GM21526 (cell line): ENCODE results near the gene ZNF319.

Source experiments
- ATAC-seq: cut with Tn5 transposase; IDR thresholded peaks from one replicate; pipeline ENCODE4 v1.9.1; 2021; ENCODE audit warnings: moderate library complexity; ENCODE audit not compliant: unreplicated experiment, low FRiP score

The ZNF319 gene

GRCh38 chr16:57957673-57958392 lies 42.6 kb downstream of the ZNF319 start:
- ATAC-seq = no peak

DNA sequence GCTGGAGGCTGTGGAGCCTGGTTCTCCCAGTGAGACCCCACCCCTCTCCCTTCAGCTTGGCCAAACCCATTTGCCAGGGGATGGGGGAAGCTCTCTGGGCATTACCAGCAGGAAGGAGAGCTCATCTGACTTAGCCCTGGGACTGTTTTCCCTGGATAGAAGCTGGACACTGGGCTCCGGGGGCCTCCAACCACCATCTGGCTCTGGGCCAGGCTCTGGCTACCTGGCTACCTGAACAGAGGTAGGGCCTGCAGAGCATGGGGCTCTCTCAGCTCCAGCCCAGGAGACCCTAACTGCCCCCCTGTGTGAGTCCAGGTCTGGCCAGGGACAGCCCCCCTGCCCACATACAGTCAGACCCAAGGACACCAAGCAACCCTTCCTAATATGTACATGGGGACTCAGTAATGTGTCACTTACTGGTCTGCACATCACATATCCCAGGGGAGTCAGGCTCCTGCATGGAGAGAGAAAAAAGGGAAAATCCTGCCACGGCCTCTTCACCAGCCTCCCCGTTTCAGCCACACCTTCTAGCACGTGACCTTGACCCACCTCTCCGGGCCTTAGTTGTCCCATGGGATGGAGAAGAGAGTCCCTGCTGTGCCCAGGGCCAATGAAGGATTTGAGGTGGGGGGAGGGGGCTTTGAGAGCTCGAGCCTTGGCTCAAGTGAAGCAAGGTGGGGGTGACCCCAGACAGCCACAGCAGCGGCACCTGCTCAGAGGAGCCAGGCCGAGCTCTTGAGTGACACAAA lies 43.4 kb downstream of the ZNF319 start:
- ATAC-seq = no peak

GRCh38 chr16:57956270-57956808 lies 44.1 kb downstream of the ZNF319 start:
- ATAC-seq = no peak

DNA sequence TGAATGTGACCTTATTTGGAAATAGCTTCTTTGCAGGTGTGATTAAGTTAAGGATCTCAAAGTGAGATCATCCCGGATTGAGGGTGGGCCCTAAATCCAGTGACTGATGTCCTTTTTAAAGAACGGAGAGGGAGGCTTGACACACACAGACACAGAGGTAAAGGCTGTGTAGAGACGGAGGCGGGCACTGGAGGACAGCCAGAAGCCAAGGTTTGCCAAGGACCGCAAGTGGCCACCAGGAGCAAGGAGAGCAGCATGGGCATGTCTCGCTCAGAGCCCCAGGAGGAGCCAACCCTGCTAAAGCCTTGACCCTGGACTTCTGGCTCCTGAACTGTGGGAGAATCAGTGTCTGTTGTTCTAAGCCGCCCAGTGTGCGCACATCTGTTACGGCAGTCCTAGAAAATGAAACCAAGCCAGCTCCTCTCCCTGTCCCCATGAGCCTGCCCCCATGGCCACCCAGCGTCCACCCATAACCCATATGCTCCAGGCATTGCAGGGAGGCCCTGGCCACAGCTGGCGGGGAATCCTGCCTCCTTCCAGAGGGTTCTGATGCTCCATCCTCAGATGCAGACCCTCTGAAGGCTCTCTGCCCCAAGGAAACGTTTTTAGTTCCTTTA lies 44.8 kb downstream of the ZNF319 start:
- ATAC-seq = no peak

DNA sequence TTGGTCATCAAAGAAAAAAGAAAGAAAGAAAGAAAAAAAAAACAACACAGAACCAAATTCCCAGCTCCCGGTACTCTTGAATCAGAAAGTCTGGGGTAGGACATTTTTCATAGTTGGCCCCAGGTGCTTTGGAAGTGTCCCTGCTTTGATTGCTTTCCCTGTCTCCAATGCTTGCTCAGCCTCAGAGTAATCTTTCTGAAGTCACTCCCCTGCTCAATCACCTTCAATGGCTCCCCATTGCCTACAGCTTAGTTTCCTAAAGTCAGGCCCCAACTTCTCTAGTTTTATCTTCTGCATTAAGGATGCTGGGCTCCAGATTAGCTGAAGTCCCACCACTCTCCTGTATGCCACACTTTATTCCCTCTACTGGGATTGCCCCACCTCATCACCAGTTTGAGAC lies 46.6 kb downstream of the ZNF319 start:
- no peak for ATAC-seq

DNA sequence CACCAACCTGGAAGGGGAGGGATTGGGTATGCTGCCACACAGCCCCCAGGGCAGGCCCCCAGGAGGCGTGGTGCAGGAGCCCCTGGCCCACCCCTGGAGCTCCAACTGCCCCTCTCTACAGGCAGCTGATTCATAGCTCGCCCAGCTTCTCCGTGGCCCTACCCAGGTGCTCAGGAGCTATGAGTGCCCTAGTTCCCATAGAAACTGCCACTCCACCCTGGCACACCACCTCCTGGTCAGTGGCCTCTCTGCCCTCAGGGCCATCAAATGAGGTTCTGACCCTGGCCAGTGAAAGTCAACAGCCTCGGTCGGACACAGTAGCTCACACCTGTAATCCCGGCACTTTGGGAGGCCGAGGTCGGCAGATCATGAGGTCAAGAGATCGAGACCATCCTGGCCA lies 47.6 kb downstream of the ZNF319 start:
- no peak for ATAC-seq

DNA sequence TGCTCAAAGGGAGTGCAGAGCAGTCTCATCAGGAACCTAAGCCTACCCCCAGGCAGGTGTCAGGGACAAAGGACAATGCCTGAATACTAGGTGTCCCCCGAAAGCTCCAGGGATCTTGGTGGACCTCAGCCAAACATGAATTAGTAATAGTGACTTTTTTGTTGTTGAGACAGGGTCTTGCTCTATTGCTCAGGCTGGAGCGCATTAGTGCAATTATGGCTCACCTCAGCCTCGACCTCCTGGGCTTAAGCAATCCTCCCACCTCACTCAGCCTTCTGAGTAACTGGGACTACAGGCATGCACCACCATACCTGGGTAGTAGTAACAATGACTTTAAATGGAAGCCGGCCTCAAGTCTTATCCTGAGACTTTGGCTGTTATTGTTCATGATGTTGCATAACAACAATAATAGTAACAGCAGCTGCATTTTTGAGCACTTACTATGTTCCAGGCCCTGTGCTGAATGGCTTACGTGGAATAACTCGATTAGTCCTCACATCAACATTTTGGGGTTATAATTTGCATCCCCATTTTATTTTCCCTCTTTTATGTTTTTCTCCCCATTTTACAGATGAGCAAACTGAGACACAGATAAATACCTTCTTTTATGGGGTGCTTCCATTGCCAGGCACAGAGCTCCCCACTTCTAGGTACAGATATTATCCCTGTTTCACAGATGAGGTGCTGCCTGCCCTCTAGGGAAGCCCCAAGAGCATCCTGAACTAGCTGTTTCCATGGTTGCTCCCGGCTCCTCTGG lies 49.1 kb downstream of the ZNF319 start:
- ATAC-seq = no peak

DNA sequence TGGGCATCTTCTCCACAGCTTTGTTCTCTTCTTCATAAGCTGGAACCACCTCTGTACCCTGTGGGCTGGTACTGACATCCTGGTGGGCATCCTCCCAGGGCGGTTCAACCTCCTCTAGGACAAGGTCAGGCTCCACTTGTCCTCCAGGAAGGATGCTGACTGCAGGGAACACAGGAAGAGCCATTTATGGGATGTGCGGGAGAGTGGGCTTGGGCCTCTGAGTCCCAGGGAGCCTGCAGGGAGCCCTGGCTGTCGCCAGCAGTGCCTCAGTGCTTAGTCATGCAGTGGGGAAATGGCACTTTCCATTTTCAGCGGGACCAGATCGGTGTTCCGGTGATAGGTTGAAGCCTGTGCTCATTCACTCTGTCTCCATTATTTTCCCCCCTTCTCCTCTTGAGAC lies 50.1 kb downstream of the ZNF319 start:
- no peak for ATAC-seq

DNA sequence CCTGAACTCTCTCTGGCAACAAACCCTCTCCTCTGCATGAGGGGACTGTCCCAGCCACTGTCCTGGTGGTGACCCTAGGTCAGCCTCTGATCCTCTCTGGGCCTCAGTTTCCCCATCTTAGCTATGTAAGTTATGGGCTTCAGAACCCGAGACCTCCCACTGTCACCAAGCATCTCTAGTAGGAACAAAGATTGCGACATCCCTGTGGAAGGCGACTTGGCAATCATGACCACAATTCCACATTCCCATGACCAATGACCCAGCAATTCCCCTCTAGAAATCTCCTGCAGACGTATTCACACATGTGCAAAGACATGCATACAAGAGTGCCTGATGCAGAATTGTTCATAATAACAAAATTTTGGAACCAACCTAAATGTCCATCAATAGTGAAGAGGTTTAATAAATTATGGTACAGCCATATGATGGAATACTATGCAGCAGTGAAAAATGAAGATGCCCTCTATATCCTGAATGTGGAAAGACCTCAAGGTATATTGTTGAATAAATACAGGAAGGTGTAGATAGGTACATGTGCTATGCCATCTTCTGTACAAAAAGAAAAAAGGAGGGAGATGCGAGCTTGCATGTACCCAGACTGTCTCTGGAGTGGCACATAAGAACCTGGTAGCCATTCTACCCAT lies 50.8 kb downstream of the ZNF319 start:
- ATAC-seq = no peak

DNA sequence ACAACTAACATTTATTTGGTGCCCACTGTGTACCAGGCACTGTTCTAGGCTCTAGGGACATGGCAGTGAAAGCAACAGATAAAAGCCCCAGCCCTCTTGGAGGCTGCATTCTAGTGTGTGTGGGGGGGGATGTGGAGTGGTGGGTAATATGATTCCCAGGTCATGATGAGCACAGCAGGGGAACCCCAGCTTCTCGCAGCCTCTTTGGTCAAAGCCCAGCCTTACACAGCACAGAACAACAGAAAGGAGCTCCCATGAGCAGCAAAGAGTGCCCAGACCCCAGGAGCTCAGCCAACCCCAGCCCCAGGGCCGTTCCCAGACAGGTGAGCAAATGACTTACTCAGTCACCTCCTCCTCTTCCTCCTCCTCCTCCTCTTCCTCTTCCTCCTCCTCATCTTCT lies 51.5 kb downstream of the ZNF319 start:
- no peak for ATAC-seq

- ATAC-seq = no peak
Measured at GRCh38 chr16:57948027-57948426, 52.4 kb downstream of the ZNF319 start.

GRCh38 chr16:57947261-57947660 lies 53.2 kb downstream of the ZNF319 start:
- ATAC-seq = no peak

DNA sequence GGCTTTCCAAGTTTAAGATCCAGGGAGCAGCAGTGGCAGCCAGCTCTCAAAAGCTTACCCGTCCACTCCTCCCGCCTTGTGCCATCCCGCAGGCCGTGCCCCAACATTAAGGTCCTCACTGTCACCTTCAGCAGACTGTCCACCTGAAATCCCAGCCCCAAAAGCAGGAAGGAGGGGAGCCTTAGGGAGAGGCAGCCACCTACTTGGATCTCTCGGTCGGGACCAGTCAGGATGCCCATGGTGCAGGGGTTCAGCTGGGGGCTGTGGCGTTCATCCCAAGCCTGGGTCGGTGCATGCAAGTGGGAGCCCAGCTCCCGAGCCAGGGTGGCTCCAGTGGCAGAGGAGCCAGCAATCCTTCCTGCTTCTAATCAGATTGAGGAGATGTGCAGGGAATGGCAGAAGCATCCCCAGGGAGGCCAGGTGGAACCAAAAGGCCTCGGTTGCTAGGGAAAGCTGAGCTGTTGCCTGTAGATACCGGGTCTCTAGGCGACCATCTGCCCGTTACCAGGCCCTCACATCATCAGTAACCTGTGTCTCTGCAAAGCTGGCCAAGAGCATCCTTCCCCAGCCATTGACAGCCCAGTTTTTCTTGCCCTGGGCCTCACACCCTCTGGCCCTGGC lies 54.2 kb downstream of the ZNF319 start:
- no peak for ATAC-seq

DNA sequence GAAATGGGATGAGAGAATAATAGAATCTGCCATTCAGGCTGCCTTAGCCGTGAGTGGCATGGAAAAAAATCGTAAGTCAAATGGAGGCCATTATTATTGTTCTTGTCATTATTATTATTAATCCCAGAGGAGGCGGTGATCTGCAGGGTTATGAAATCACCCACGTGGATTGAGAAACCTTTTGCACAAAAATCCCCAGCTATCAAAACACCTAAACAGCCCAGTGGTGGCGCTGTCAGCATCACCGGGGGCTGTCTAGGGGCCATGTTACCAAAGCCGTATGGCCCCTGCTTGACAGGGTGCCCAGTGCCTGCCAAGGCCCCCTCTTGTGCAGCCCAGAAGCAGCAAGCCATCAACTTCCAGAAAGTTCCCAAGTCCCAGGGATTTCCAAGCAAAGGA lies 54.7 kb downstream of the ZNF319 start:
- ATAC-seq = no peak

- no peak for ATAC-seq
Measured at GRCh38 chr16:57944970-57945739, 55.3 kb downstream of the ZNF319 start.
